Epithelial cell of proximal tubule (primary cell): ENCODE data around the gene SUPT3H. TPM values are rescaled to one million over a fixed set of nuclear protein-coding genes. Genes with fewer than 3 reads are reported as not detected.

Experiments
- DNase-seq: peaks from one replicate; pipeline ENCODE4 v3.0.0-alpha.2; 2011; ENCODE audit warnings: low read depth
- H3K4me3 ChIP-seq: 2 replicates; pipeline ENCODE4 v1.5.1; 2011; ENCODE audit warnings: low read depth, mild to moderate bottlenecking, low read length
- CTCF ChIP-seq: conservative IDR thresholded peaks from 2 replicates; pipeline ENCODE4 v1.5.1; 2012; ENCODE audit warnings: low read depth, mild to moderate bottlenecking, low read length
- total RNA-seq: library from RNA; depleted of rRNA; stranded (reverse); fragments of >200 nt; gene quantifications from 2 replicates; pipeline ENCODE4 v1.2.3, GENCODE V29; 2015

Gene SUPT3H
- total RNA-seq, 1 donor from 2014 or later: 11.5 TPM

- TF ChIP-seq CTCF: no peak
- no peak overlapping the region for H3K4me3 ChIP-seq
- DNase-seq: no peak
Measured at GRCh38 chr6:45253453-45253852, 124.3 kb downstream of the SUPT3H start.

GRCh38 chr6:45231660-45232059 is 146.1 kb downstream of the SUPT3H start:
- no peak for DNase-seq
- TF ChIP-seq CTCF: no peak
- H3K4me3 ChIP-seq: no peak overlapping the region

GRCh38 chr6:45229416-45229815 is 148.3 kb downstream of the SUPT3H start:
- H3K4me3 ChIP-seq: no peak overlapping the region
- no peak for TF ChIP-seq CTCF
- no peak for DNase-seq

GRCh38 chr6:45226081-45226480 is 151.7 kb downstream of the SUPT3H start:
- no peak for DNase-seq
- no peak overlapping the region for H3K4me3 ChIP-seq
- TF ChIP-seq CTCF: peak; percentile 18

- DNase-seq: no peak
- no peak overlapping the region for H3K4me3 ChIP-seq
- TF ChIP-seq CTCF: no peak
Measured at GRCh38 chr6:45222380-45222779, 155.4 kb downstream of the SUPT3H start.

GRCh38 chr6:45215759-45216158 is 162.0 kb downstream of the SUPT3H start:
- H3K4me3 ChIP-seq: no peak overlapping the region
- TF ChIP-seq CTCF: no peak
- no peak for DNase-seq

GRCh38 chr6:45212976-45213375 is 164.8 kb downstream of the SUPT3H start:
- no peak for DNase-seq

More at GRCh38 chr6:45212976-45213375, 164.8 kb downstream of the SUPT3H start:
- no peak for TF ChIP-seq CTCF
- H3K4me3 ChIP-seq: no peak overlapping the region
